WTC11 (cell line): ENCODE results near the gene ZNF77. TPM values are rescaled to one million over a fixed set of nuclear protein-coding genes. Genes with fewer than 3 reads are reported as not detected.

Experiments used
- ATAC-seq: fragments of 200-7000 bp; cut with Tn5 transposase; 2 replicates; pipeline ENCODE4 v1.10.0; 2021; ENCODE audit warnings: mild to moderate bottlenecking, moderate library complexity
- CTCF ChIA-PET: fragments of 300-600 bp; sonication (Branson Sonifier 250); formaldehyde crosslinking; loops from one replicate; lab custom pipeline; 2021; ENCODE audit warnings: antibody characterized with exemption; lab: Charles Lee
- POLR2A ChIA-PET: fragments of 350-600 bp; sonication (Branson Sonifier 250); formaldehyde crosslinking; loops from one replicate; lab custom pipeline; 2021; ENCODE audit warnings: antibody characterized with exemption; lab: Charles Lee
- DNase-seq: peaks from one replicate; pipeline ENCODE4 v3.0.0; 2021; ENCODE audit warnings: low spot score
- H3K27ac Mint-ChIP-seq: 2 replicates; pipeline ENCODE4 v1.8.0; 2021; ENCODE audit warnings: mixed read lengths
- H3K27me3 Mint-ChIP-seq: 2 replicates; pipeline ENCODE4 v1.8.0; 2021; ENCODE audit warnings: low read depth, mild to moderate bottlenecking, moderate library complexity, mixed read lengths
- H3K36me3 Mint-ChIP-seq: 2 replicates; pipeline ENCODE4 v1.8.0; 2021; ENCODE audit warnings: mixed read lengths
- H3K4me1 Mint-ChIP-seq: 2 replicates; pipeline ENCODE4 v1.8.0; 2022; ENCODE audit warnings: mixed read lengths
- H3K4me3 Mint-ChIP-seq: 2 replicates; pipeline ENCODE4 v1.8.0; 2021; ENCODE audit warnings: mild to moderate bottlenecking, moderate library complexity, mixed read lengths
- H3K9me3 Mint-ChIP-seq: 2 replicates; pipeline ENCODE4 v1.8.0; 2021; ENCODE audit warnings: mixed read lengths
- ATF1 ChIP-seq: sonication (generic); formaldehyde crosslinking; IDR thresholded peaks from 2 replicates; pipeline ENCODE4 v1.8.1; 2023; ENCODE audit warnings: mild to moderate bottlenecking, moderate library complexity, missing genetic modification reagents
- E2F5 ChIP-seq: sonication (generic); formaldehyde crosslinking; IDR thresholded peaks from 2 replicates; pipeline ENCODE4 v1.8.1; 2022; ENCODE audit warnings: mild to moderate bottlenecking, moderate library complexity, missing genetic modification reagents
- ELF4 ChIP-seq: sonication (generic); formaldehyde crosslinking; IDR thresholded peaks from 2 replicates; pipeline ENCODE4 v1.8.1; 2022; ENCODE audit warnings: low read depth, mild to moderate bottlenecking, moderate library complexity, missing genetic modification reagents
- HMGXB4 ChIP-seq: sonication (generic); formaldehyde crosslinking; IDR thresholded peaks from 2 replicates; pipeline ENCODE4 v1.8.1; 2023; ENCODE audit warnings: mild to moderate bottlenecking, moderate library complexity, missing genetic modification reagents
- JUN ChIP-seq: sonication (generic); formaldehyde crosslinking; IDR thresholded peaks from 2 replicates; pipeline ENCODE4 v1.8.0; 2023; ENCODE audit warnings: mild to moderate bottlenecking, missing genetic modification reagents
- MXD4 ChIP-seq: fragments of 250-450 bp; sonication (Bioruptor Pico); IDR thresholded peaks from 2 replicates; pipeline ENCODE4 v1.8.0; 2021; ENCODE audit warnings: mild to moderate bottlenecking, moderate library complexity, borderline replicate concordance
- NFE2L1 ChIP-seq: sonication (generic); formaldehyde crosslinking; IDR thresholded peaks from 2 replicates; pipeline ENCODE4 v1.8.1; 2023; ENCODE audit warnings: missing genetic modification reagents
- NR1H2 ChIP-seq: sonication (generic); formaldehyde crosslinking; IDR thresholded peaks from 2 replicates; pipeline ENCODE4 v1.9.0; 2021; ENCODE audit warnings: mild to moderate bottlenecking, moderate library complexity, missing genetic modification reagents
- PRRX2 ChIP-seq: fragments of 250-450 bp; sonication (Bioruptor Pico); IDR thresholded peaks from 2 replicates; pipeline ENCODE4 v1.8.0; 2021; ENCODE audit warnings: mild to moderate bottlenecking
- SMAD4 ChIP-seq: sonication (generic); formaldehyde crosslinking; IDR thresholded peaks from 2 replicates; pipeline ENCODE4 v1.8.0; 2022; ENCODE audit warnings: mild to moderate bottlenecking, missing genetic modification reagents
- SOX15 ChIP-seq: fragments of 250-450 bp; sonication (Bioruptor Pico); IDR thresholded peaks from 2 replicates; pipeline ENCODE4 v1.9.0; 2021; ENCODE audit warnings: mild to moderate bottlenecking
- STAT6 ChIP-seq: sonication (generic); formaldehyde crosslinking; conservative IDR thresholded peaks from 2 replicates; pipeline ENCODE4 v1.8.1; 2023; ENCODE audit warnings: mild to moderate bottlenecking, low read depth, missing genetic modification reagents, moderate library complexity
- TEAD4 ChIP-seq: sonication (generic); formaldehyde crosslinking; IDR thresholded peaks from 2 replicates; pipeline ENCODE4 v1.8.0; 2022; ENCODE audit warnings: mild to moderate bottlenecking, missing genetic modification reagents
- USF2 ChIP-seq: sonication (generic); formaldehyde crosslinking; IDR thresholded peaks from 2 replicates; pipeline ENCODE4 v1.8.1; 2023; ENCODE audit warnings: mild to moderate bottlenecking, missing genetic modification reagents, moderate library complexity
- ZNF138 ChIP-seq: sonication (generic); formaldehyde crosslinking; conservative IDR thresholded peaks from 2 replicates; pipeline ENCODE4 v1.8.1; 2022; ENCODE audit warnings: mild to moderate bottlenecking, moderate library complexity, missing genetic modification reagents
- ZNF396 ChIP-seq: fragments of 250-450 bp; sonication (Bioruptor Pico); IDR thresholded peaks from 2 replicates; pipeline ENCODE4 v1.8.0; 2021; ENCODE audit warnings: mild to moderate bottlenecking, moderate library complexity, borderline replicate concordance
- total RNA-seq: library from RNA; stranded (reverse); gene quantifications from 3 replicates; pipeline ENCODE4 v1.2.3, GENCODE V29; 2021
- TF ChIP-seq, protein P1 (sequence below): fragments of 250-450 bp; sonication (Bioruptor Pico); conservative IDR thresholded peaks from 2 replicates; pipeline ENCODE4 v1.9.0; 2021; ENCODE audit warnings: mild to moderate bottlenecking
- TF ChIP-seq, protein P2 (sequence below): sonication (generic); formaldehyde crosslinking; IDR thresholded peaks from 2 replicates; pipeline ENCODE4 v1.8.1; 2022; ENCODE audit warnings: low read depth, mild to moderate bottlenecking, moderate library complexity, missing genetic modification reagents, borderline replicate concordance

Gene ZNF77
- total RNA-seq, 1 experiment from 2014 or later = 4.7 TPM

GRCh38 chr19:2988568-2988967, 43.8 kb upstream of the ZNF77 start:
- no peaks in the 10 kb centered on the region for H3K9me3 Mint-ChIP-seq
- CTCF ChIA-PET = no interaction called here
- H3K36me3 Mint-ChIP-seq = no peaks in the 10 kb centered on the region
- H3K27me3 Mint-ChIP-seq = peaks cover 13% of the 10 kb centered on the region; the same call in 1 of the 2 replicates
- TF ChIP-seq ZNF396 (CRISPR knock-in tag) (no peak), USF2 (CRISPR knock-in tag) (no peak), JUN (CRISPR knock-in tag) (no peak), ZNF138 (CRISPR knock-in tag) (no peak), ELF4 (CRISPR knock-in tag) (no peak), NFE2L1 (CRISPR knock-in tag) (no peak), ATF1 (no peak), SMAD4 (CRISPR knock-in tag) (no peak), TEAD4 (no peak), NR1H2 (CRISPR knock-in tag) (no peak), PRRX2 (CRISPR knock-in tag) (no peak), HMGXB4 (CRISPR knock-in tag) (no peak), E2F5 (no peak), MXD4 (CRISPR knock-in tag) (no peak), STAT6 (no peak), SOX15 (CRISPR knock-in tag) (no peak)
- TF ChIP-seq, protein P1, sequence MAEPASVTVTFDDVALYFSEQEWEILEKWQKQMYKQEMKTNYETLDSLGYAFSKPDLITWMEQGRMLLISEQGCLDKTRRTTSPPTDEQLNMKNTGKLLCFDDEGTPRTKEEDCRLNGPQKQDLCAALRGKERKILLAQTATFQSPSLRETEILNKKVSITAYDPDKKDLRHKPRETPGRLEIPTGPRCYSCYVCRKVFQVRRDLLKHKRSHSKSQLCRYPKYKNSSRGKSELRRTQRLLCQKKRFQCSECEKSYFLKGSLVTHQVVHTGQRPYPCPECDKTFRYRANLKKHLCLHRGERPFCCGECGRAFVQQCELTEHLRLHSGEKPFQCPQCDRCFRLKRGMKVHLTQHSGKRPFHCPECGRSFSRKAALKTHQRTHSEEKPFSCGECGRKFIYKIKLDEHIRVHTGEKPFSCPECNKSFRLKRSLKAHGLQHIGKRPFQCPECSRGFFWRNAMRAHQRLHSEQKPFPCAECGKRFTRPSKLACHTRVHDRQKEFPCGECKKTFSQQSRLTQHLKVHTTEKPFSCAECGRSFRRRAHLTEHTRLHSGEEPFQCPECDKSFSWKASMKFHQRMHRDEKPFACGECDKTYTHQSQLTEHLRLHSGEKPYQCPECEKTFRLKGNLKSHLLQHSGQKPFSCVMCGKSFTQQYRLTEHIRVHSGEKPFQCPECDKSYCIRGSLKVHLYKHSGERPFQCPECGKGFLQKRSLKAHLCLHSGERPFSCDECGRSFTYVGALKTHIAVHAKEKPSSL (CRISPR knock-in tag) = no peak
- TF ChIP-seq, protein P2, sequence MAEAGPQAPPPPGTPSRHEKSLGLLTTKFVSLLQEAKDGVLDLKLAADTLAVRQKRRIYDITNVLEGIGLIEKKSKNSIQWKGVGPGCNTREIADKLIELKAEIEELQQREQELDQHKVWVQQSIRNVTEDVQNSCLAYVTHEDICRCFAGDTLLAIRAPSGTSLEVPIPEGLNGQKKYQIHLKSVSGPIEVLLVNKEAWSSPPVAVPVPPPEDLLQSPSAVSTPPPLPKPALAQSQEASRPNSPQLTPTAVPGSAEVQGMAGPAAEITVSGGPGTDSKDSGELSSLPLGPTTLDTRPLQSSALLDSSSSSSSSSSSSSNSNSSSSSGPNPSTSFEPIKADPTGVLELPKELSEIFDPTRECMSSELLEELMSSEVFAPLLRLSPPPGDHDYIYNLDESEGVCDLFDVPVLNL = no peak
- TF ChIP-seq, all 79 proteins: peak for 0
- H3K4me3 Mint-ChIP-seq = no peak overlapping the region
- no peak overlapping the region for H3K27ac Mint-ChIP-seq
- POLR2A ChIA-PET = no interaction called here
- DNase-seq (no peak), ATAC-seq (no peak)
- peaks cover 17% of the 10 kb centered on the region for H3K4me1 Mint-ChIP-seq
